HepG2 (cell line): ENCODE data around the gene EPHA2. TPM values are rescaled to one million over a fixed set of nuclear protein-coding genes. Genes with fewer than 3 reads are reported as not detected.

ENCODE experiments used
- CEBPZ ChIP-seq: IDR thresholded peaks from 2 replicates; pipeline ENCODE4 v1.6.1; 2012; ENCODE audit warnings: low read length, improper control_type of control experiment
- CREB3 ChIP-seq: sonication (generic); formaldehyde crosslinking; IDR thresholded peaks from 2 replicates; pipeline ENCODE4 v1.5.0; 2020; ENCODE audit warnings: missing genetic modification reagents
- JUNB ChIP-seq: sonication (generic); formaldehyde crosslinking; IDR thresholded peaks from 2 replicates; pipeline ENCODE4 v1.8.0; 2022; ENCODE audit warnings: missing genetic modification reagents, mild to moderate bottlenecking, borderline replicate concordance
- KLF9 ChIP-seq: IDR thresholded peaks from 2 replicates; pipeline ENCODE4 v1.6.1; 2016; ENCODE audit warnings: low read depth
- NFKB2 ChIP-seq: sonication (generic); formaldehyde crosslinking; IDR thresholded peaks from 2 replicates; pipeline ENCODE4 v1.4.0; 2020; ENCODE audit warnings: missing genetic modification reagents, borderline replicate concordance
- RNF2 ChIP-seq: fragments of 450-650 bp; conservative IDR thresholded peaks from 2 replicates; pipeline ENCODE4 v1.6.1; 2016; ENCODE audit warnings: low read depth
- TBP ChIP-seq: sonication (generic); formaldehyde crosslinking; IDR thresholded peaks from 2 replicates; pipeline ENCODE4 v1.5.0; 2020; ENCODE audit warnings: missing genetic modification reagents
- ZFP91 ChIP-seq: sonication (generic); formaldehyde crosslinking; IDR thresholded peaks from 2 replicates; pipeline ENCODE4 v1.9.0; 2022; ENCODE audit warnings: missing genetic modification reagents, mild to moderate bottlenecking, borderline replicate concordance
- ZNF143 ChIP-seq: sonication (generic); formaldehyde crosslinking; IDR thresholded peaks from 2 replicates; pipeline ENCODE4 v1.4.0; 2020; ENCODE audit warnings: missing genetic modification reagents
- ZNF740 ChIP-seq: sonication (generic); formaldehyde crosslinking; IDR thresholded peaks from 2 replicates; pipeline ENCODE4 v1.4.0; 2020; ENCODE audit warnings: missing genetic modification reagents
- polyA plus RNA-seq, 8 experiments: library from polyadenylated mRNA; depleted of rRNA in 3 of 8; stranded (reverse) in 7 of 8; unstranded in 1 of 8; fragments of >200 nt; fragmentation: Illumina TruSeq in 4 of 8; extraction: Trizol in 4 of 8; gene quantifications; 2 replicates each; pipeline versions ENCODE4 v1.2.1 to v1.2.3, GENCODE V29; 2011 to 2016; ENCODE audit warnings: low read depth in 4 of 8, missing spikeins in 1 of 8, mixed read lengths in 1 of 8; ENCODE audit not compliant: insufficient read depth in 1 of 8
- total RNA-seq, 5 experiments: library from RNA; depleted of rRNA; stranded (reverse); fragments of >200 nt; fragmentation: Illumina TruSeq; extraction: Trizol; gene quantifications; 2 replicates each; pipeline ENCODE4 v1.2.3, GENCODE V29; 2016; ENCODE audit warnings: low read depth in 1 of 5
- TF ChIP-seq, protein P1 (sequence below): sonication (generic); formaldehyde crosslinking; IDR thresholded peaks from 2 replicates; pipeline ENCODE4 v1.5.1; 2020; ENCODE audit warnings: mild to moderate bottlenecking, moderate library complexity, missing genetic modification reagents
- TF ChIP-seq, protein P2 (sequence below): sonication (generic); formaldehyde crosslinking; IDR thresholded peaks from 2 replicates; pipeline ENCODE4 v1.4.0; 2020; ENCODE audit warnings: mild to moderate bottlenecking, missing genetic modification reagents
- TF ChIP-seq, protein P3 (sequence below): sonication (generic); formaldehyde crosslinking; IDR thresholded peaks from 2 replicates; pipeline ENCODE4 v1.4.0; 2020; ENCODE audit warnings: missing genetic modification reagents
- TF ChIP-seq, protein P4 (sequence below): IDR thresholded peaks from 2 replicates; pipeline ENCODE4 v1.6.1; 2018; ENCODE audit warnings: missing genetic modification reagents, mild to moderate bottlenecking, missing compliant biosample characterization

The EPHA2 gene
- total and polyA plus RNA-seq, 2 of the 13 experiments (the other 11 are each of a cell fraction or from before 2014, with no cell fraction given) = 33.6 to 53.6 TPM

GRCh38 chr1:16077406-16078245, 78.2 kb downstream of the EPHA2 start (continued):
- TF ChIP-seq ZNF143 (CRISPR knock-in tag) (no peak), ZNF740 (CRISPR knock-in tag) (no peak), ZFP91 (CRISPR knock-in tag) (0 out of 2 replicates have a peak, but pooled peaks have one; percentile 18), TBP (CRISPR knock-in tag) (no peak), CREB3 (CRISPR knock-in tag) (no peak), NFKB2 (CRISPR knock-in tag) (no peak), KLF9 (CRISPR knock-in tag) (no peak), JUNB (CRISPR knock-in tag) (no peak), RNF2 (no peak), CEBPZ (no peak)
- TF ChIP-seq, protein P1, sequence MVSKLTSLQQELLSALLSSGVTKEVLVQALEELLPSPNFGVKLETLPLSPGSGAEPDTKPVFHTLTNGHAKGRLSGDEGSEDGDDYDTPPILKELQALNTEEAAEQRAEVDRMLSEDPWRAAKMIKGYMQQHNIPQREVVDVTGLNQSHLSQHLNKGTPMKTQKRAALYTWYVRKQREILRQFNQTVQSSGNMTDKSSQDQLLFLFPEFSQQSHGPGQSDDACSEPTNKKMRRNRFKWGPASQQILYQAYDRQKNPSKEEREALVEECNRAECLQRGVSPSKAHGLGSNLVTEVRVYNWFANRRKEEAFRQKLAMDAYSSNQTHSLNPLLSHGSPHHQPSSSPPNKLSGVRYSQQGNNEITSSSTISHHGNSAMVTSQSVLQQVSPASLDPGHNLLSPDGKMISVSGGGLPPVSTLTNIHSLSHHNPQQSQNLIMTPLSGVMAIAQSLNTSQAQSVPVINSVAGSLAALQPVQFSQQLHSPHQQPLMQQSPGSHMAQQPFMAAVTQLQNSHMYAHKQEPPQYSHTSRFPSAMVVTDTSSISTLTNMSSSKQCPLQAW (CRISPR knock-in tag) = no peak
- TF ChIP-seq, protein P2, sequence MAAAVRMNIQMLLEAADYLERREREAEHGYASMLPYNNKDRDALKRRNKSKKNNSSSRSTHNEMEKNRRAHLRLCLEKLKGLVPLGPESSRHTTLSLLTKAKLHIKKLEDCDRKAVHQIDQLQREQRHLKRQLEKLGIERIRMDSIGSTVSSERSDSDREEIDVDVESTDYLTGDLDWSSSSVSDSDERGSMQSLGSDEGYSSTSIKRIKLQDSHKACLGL (CRISPR knock-in tag) = no peak
- TF ChIP-seq, protein P3, sequence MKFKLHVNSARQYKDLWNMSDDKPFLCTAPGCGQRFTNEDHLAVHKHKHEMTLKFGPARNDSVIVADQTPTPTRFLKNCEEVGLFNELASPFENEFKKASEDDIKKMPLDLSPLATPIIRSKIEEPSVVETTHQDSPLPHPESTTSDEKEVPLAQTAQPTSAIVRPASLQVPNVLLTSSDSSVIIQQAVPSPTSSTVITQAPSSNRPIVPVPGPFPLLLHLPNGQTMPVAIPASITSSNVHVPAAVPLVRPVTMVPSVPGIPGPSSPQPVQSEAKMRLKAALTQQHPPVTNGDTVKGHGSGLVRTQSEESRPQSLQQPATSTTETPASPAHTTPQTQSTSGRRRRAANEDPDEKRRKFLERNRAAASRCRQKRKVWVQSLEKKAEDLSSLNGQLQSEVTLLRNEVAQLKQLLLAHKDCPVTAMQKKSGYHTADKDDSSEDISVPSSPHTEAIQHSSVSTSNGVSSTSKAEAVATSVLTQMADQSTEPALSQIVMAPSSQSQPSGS (CRISPR knock-in tag) = no peak
- TF ChIP-seq, protein P4, sequence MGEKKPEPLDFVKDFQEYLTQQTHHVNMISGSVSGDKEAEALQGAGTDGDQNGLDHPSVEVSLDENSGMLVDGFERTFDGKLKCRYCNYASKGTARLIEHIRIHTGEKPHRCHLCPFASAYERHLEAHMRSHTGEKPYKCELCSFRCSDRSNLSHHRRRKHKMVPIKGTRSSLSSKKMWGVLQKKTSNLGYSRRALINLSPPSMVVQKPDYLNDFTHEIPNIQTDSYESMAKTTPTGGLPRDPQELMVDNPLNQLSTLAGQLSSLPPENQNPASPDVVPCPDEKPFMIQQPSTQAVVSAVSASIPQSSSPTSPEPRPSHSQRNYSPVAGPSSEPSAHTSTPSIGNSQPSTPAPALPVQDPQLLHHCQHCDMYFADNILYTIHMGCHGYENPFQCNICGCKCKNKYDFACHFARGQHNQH (CRISPR knock-in tag) = no peak
